SU-DHL-6 (cell line): ENCODE results near the gene CROCC.

ENCODE experiments used
- H2AFZ ChIP-seq: fragments of 200-600 bp; sonication (generic); 2 replicates; pipeline ENCODE4 v1.6.1; 2014; ENCODE audit warnings: low read depth, mild to moderate bottlenecking, moderate library complexity, mixed read lengths, antibody characterized with exemption, low read length; ENCODE audit not compliant: severe bottlenecking
- H3F3A ChIP-seq: fragments of 200-600 bp; shearing (Covaris generic); 2 replicates; pipeline ENCODE4 v1.6.0; 2016; ENCODE audit warnings: antibody characterized with exemption, mild to moderate bottlenecking; ENCODE audit not compliant: insufficient read depth
- H3K27ac ChIP-seq: fragments of 200-600 bp; sonication (generic); 2 replicates; pipeline ENCODE4 v1.5.1; 2016; ENCODE audit warnings: low read depth, mild to moderate bottlenecking, low read length, moderate library complexity, mixed read lengths
- H3K27me3 ChIP-seq: fragments of 200-600 bp; sonication (generic), shearing (Covaris generic); 2 replicates; pipeline ENCODE4 v1.6.0; 2014; ENCODE audit warnings: mild to moderate bottlenecking, low read length
- H3K36me3 ChIP-seq: fragments of 200-600 bp; sonication (generic); 2 replicates; pipeline ENCODE4 v1.6.1; 2014; ENCODE audit warnings: mild to moderate bottlenecking, low read length, mixed read lengths
- H3K4me2 ChIP-seq: fragments of 300-600, 200-600 bp; shearing (Covaris generic), sonication (generic); 2 replicates; pipeline ENCODE4 v1.6.0; 2014; ENCODE audit warnings: low read length, low read depth, mild to moderate bottlenecking; ENCODE audit not compliant: poor library complexity, severe bottlenecking
- H3K4me3 ChIP-seq: fragments of 200-600 bp; sonication (generic); 2 replicates; pipeline ENCODE4 v1.5.1; 2014; ENCODE audit warnings: antibody characterized with exemption, low read length, mild to moderate bottlenecking, mixed read lengths; ENCODE audit not compliant: insufficient read depth, poor library complexity, severe bottlenecking
- H3K79me2 ChIP-seq: fragments of 200-600 bp; sonication (generic); 2 replicates; pipeline ENCODE4 v1.6.1; 2014; ENCODE audit warnings: mild to moderate bottlenecking, low read length, moderate library complexity; ENCODE audit not compliant: insufficient read depth
- H3K9ac ChIP-seq: fragments of 200-600 bp; sonication (generic); 2 replicates; pipeline ENCODE4 v1.7.0; 2014; ENCODE audit warnings: mild to moderate bottlenecking, low read length
- H3K9me2 ChIP-seq: fragments of 200-600 bp; sonication (generic); replicated peaks from 2 replicates; pipeline ENCODE4 v1.6.1; 2014; ENCODE audit warnings: low read length; ENCODE audit not compliant: insufficient read depth
- H3K9me3 ChIP-seq: fragments of 200-600 bp; sonication (generic); 2 replicates; pipeline ENCODE4 v1.6.1; 2014; ENCODE audit warnings: low read length, mixed read lengths; ENCODE audit not compliant: insufficient read depth
- H4K20me1 ChIP-seq: fragments of 200-600 bp; sonication (generic); 2 replicates; pipeline ENCODE4 v1.6.1; 2014; ENCODE audit warnings: low read depth, mild to moderate bottlenecking, antibody characterized with exemption, low read length, moderate library complexity, mixed read lengths
- CTCF ChIP-seq: fragments of 200-600 bp; sonication (generic); IDR thresholded peaks from one replicate; pipeline ENCODE4 v1.5.1; 2017; ENCODE audit warnings: antibody characterized with exemption, mild to moderate bottlenecking, low read length, moderate library complexity; ENCODE audit not compliant: insufficient read depth, poor library complexity, severe bottlenecking
- EZH2phosphoT487 ChIP-seq: fragments of 200-600 bp; sonication (generic), shearing (Covaris generic); conservative IDR thresholded peaks from 2 replicates; pipeline ENCODE4 v1.6.1; 2018; ENCODE audit warnings: mild to moderate bottlenecking, antibody characterized with exemption, low read length, moderate library complexity, mixed read lengths

CROCC gene

GRCh38 chr1:16924216-16924918, 2.6 kb downstream of the CROCC start:
- H3K27me3 ChIP-seq, result no peaks in the 10 kb centered on the region
- TF ChIP-seq EZH2phosphoT487, result no peak
- TF ChIP-seq CTCF, result no peak
- H3K9me2 ChIP-seq, result no peaks in the 10 kb centered on the region
- H3F3A ChIP-seq, result no peaks in the 10 kb centered on the region
- H2AFZ ChIP-seq, result no peak overlapping the region
- H3K27ac ChIP-seq, result no peak overlapping the region
- no peak overlapping the region for H3K9ac ChIP-seq
- H4K20me1 ChIP-seq, result no peaks in the 10 kb centered on the region
- no peaks in the 10 kb centered on the region for H3K79me2 ChIP-seq
- H3K4me3 ChIP-seq, result no peak overlapping the region
- H3K4me2 ChIP-seq, result no peak overlapping the region
- no peaks in the 10 kb centered on the region for H3K9me3 ChIP-seq
- no peaks in the 10 kb centered on the region for H3K36me3 ChIP-seq

GRCh38 chr1:16924919-16925477, 3.3 kb downstream of the CROCC start:
- no peaks in the 10 kb centered on the region for H3K9me3 ChIP-seq
- no peak overlapping the region for H2AFZ ChIP-seq
- H3K36me3 ChIP-seq, result no peaks in the 10 kb centered on the region
- no peaks in the 10 kb centered on the region for H3K79me2 ChIP-seq
- no peak overlapping the region for H3K27ac ChIP-seq
- H3K9ac ChIP-seq, result no peak overlapping the region
- H3K9me2 ChIP-seq, result no peaks in the 10 kb centered on the region
- no peak overlapping the region for H3K4me3 ChIP-seq
- no peaks in the 10 kb centered on the region for H4K20me1 ChIP-seq
- H3F3A ChIP-seq, result no peaks in the 10 kb centered on the region
- no peak for TF ChIP-seq EZH2phosphoT487
- TF ChIP-seq CTCF, result no peak
- H3K4me2 ChIP-seq, result no peak overlapping the region
- H3K27me3 ChIP-seq, result no peaks in the 10 kb centered on the region

GRCh38 chr1:16925635-16926490, 4.1 kb downstream of the CROCC start:
- Histone ChIP-seq H4K20me1 (no peaks in the 10 kb centered on the region), H3K4me3 (no peak overlapping the region), H3K9me2 (no peaks in the 10 kb centered on the region), H3K27me3 (no peaks in the 10 kb centered on the region), H3K4me2 (no peak overlapping the region), H3K9me3 (no peaks in the 10 kb centered on the region), H3K9ac (no peak overlapping the region), H2AFZ (no peak overlapping the region), H3K36me3 (no peaks in the 10 kb centered on the region), H3K27ac (no peak overlapping the region), H3K79me2 (no peaks in the 10 kb centered on the region), H3F3A (no peaks in the 10 kb centered on the region)
- no peak for TF ChIP-seq CTCF
- no peak for TF ChIP-seq EZH2phosphoT487
